NT2/D1 (cell line): ENCODE data around the gene FHIP1A.

Source experiments
- SUZ12 ChIP-seq: IDR thresholded peaks from 2 replicates; pipeline ENCODE4 v1.6.1; 2011; ENCODE audit not compliant: insufficient read length, insufficient read depth; ENCODE audit errors: extremely low read depth
- YY1 ChIP-seq: IDR thresholded peaks from 2 replicates; pipeline ENCODE4 v1.6.1; 2011; ENCODE audit not compliant: insufficient read length, insufficient read depth
- ZNF274 ChIP-seq: IDR thresholded peaks from 2 replicates; pipeline ENCODE4 v1.6.1; 2011; ENCODE audit warnings: mild to moderate bottlenecking, low read depth, low read length

DNA sequence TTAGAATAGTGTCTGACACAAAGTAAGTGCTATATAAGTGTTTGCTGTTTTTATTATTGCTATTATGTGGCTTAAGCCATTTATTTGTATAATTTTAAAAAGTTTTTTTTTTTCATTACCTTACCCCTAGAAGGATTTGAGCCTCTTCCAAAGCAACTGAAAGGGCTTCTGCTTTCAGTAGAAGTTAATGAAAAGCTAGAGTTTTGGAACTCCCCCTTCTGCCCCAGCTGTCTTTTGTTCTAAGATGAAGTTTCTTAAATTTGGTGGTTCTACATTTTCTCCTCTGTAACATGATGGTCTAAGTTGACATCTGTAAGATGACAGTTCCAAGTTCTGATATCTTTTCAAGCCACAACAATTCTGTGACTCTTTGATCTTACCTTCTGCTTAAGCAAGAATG, 30.3 kb downstream of the FHIP1A start:
- TF ChIP-seq ZNF274, result no peak
- TF ChIP-seq SUZ12, result no peak
- no peak for TF ChIP-seq YY1
